Calu3 (cell line): Measurements from ENCODE around the gene CUTC. TPM values are rescaled to one million over a fixed set of nuclear protein-coding genes. Genes with fewer than 3 reads are reported as not detected.

ENCODE experiments used
- total RNA-seq: library from RNA; stranded (reverse); gene quantifications from 2 replicates; pipeline ENCODE4 v1.2.3, GENCODE V29; 2022

The CUTC gene
- total RNA-seq, 1 experiment from 2014 or later = 9.3 TPM

Other genes with a start within 250 kb of the CUTC start
- not detected in 2 replicates for gene NKX2-3, start 199.3 kb upstream of the CUTC start, total RNA-seq
- gene SLC25A28, start 111.8 kb upstream of the CUTC start, total RNA-seq = 24.2 and 28.3 TPM in 2 replicates
- gene ENTPD7, start 72.7 kb upstream of the CUTC start, total RNA-seq = 6.3 and 7.4 TPM in 2 replicates
- gene COX15, start 107 bp upstream of the CUTC start, total RNA-seq = 35.3 and 41.0 TPM in 2 replicates
- 1.2 and 1.8 TPM in 2 replicates for gene ABCC2, start 50.4 kb downstream of the CUTC start, total RNA-seq